Large intestine (tissue), 3 donors: ENCODE measurements around the gene CDKN2B. TPM values are rescaled to one million over a fixed set of nuclear protein-coding genes. Genes with fewer than 3 reads are reported as not detected.

Source experiments
- DNase-seq, 2 donors: peaks; one replicate each; pipeline versions ENCODE4 v3.0.0 to v3.0.0-alpha.2; 2013
- H3K27ac ChIP-seq: one replicate; pipeline ENCODE4 v1.5.1; 2013; ENCODE audit warnings: low read length
- H3K27me3 ChIP-seq: 2 replicates; pipeline ENCODE4 v1.6.1; 2013; ENCODE audit warnings: low read length; ENCODE audit not compliant: control insufficient read depth, insufficient read depth
- H3K36me3 ChIP-seq: 2 replicates; pipeline ENCODE4 v1.6.1; 2013; ENCODE audit warnings: low read length; ENCODE audit not compliant: control insufficient read depth, insufficient read depth
- H3K4me1 ChIP-seq: one replicate; pipeline ENCODE4 v1.6.1; 2013; ENCODE audit warnings: low read length; ENCODE audit not compliant: control insufficient read depth, insufficient read depth
- H3K4me3 ChIP-seq: one replicate; pipeline ENCODE4 v1.5.1; 2013; ENCODE audit warnings: low read length
- H3K9me3 ChIP-seq: one replicate; pipeline ENCODE4 v1.6.1; 2013; ENCODE audit warnings: mild to moderate bottlenecking, low read depth, low read length, moderate library complexity; ENCODE audit not compliant: control insufficient read depth
- WGBS: methylation state at CpG from one replicate; pipeline ENCODE4 v1.1.5; 2013; ENCODE audit warnings: low lambda C conversion rate; ENCODE audit not compliant: insufficient coverage; 5-methylcytosine and 5-hydroxymethylcytosine counted together
- polyA plus RNA-seq: library from polyadenylated mRNA; unstranded; fragments of 120-200 nt; gene quantifications from one replicate; pipeline ENCODE4 v1.2.1, GENCODE V29; 2013

CDKN2B gene
- polyA plus RNA-seq, 1 donor: 21.7 TPM

- Histone ChIP-seq H3K4me1 (no peaks in the 10 kb centered on the region), H3K9me3 (no peaks in the 10 kb centered on the region), H3K4me3 (no peak overlapping the region), H3K36me3 (no peaks in the 10 kb centered on the region), H3K27ac (no peak overlapping the region), H3K27me3 (peaks cover 69% of the 10 kb centered on the region)
- WGBS: no CpG with 5 or more reads among the region's 1 CpG
- DNase-seq: no peak
These were observed 25.6 kb downstream of the CDKN2B start for GRCh38 chr9:21983561-21983935.

GRCh38 chr9:21982861-21983560 is 26.1 kb downstream of the CDKN2B start:
- peaks cover 69% of the 10 kb centered on the region for H3K27me3 ChIP-seq
- H3K9me3 ChIP-seq: no peaks in the 10 kb centered on the region
- H3K4me1 ChIP-seq: no peaks in the 10 kb centered on the region
- 50% methylated on average over 1 of the region's 1 CpG for WGBS
- no peaks in the 10 kb centered on the region for H3K36me3 ChIP-seq
- DNase-seq: no peak
- H3K27ac ChIP-seq: no peak overlapping the region
- H3K4me3 ChIP-seq: no peak overlapping the region

- 33% methylated on average over 1 of the region's 1 CpG for WGBS
- H3K9me3 ChIP-seq: no peaks in the 10 kb centered on the region
- H3K4me1 ChIP-seq: no peaks in the 10 kb centered on the region
- H3K4me3 ChIP-seq: no peak overlapping the region
- H3K27ac ChIP-seq: no peak overlapping the region
- DNase-seq: no peak
- no peaks in the 10 kb centered on the region for H3K36me3 ChIP-seq
- H3K27me3 ChIP-seq: peaks cover 70% of the 10 kb centered on the region
These were observed 26.7 kb downstream of the CDKN2B start for GRCh38 chr9:21982391-21982790.

GRCh38 chr9:21976334-21976875 is 32.7 kb downstream of the CDKN2B start:
- WGBS: 16% methylated on average over 7 of the region's 19 CpGs
- Histone ChIP-seq H3K9me3 (peaks cover 4% of the 10 kb centered on the region), H3K27me3 (peaks cover 88% of the 10 kb centered on the region), H3K27ac (no peak overlapping the region), H3K4me1 (peaks cover 4% of the 10 kb centered on the region), H3K36me3 (no peaks in the 10 kb centered on the region), H3K4me3 (no peak overlapping the region)
- no peak for DNase-seq

- Histone ChIP-seq H3K36me3 (no peaks in the 10 kb centered on the region), H3K9me3 (peaks cover 4% of the 10 kb centered on the region), H3K27ac (no peak overlapping the region), H3K27me3 (peaks cover 92% of the 10 kb centered on the region), H3K4me1 (peaks cover 4% of the 10 kb centered on the region), H3K4me3 (peak overlapping the region; percentile 25)
- DNase-seq: peak in 1 of 2 donors; percentile 57
- WGBS: no CpG with 5 or more reads among the region's 51 CpGs
These were observed 34.2 kb downstream of the CDKN2B start for GRCh38 chr9:21974722-21975409.

- Histone ChIP-seq H3K9me3 (peaks cover 4% of the 10 kb centered on the region), H3K4me3 (no peak overlapping the region), H3K27me3 (peaks cover 92% of the 10 kb centered on the region), H3K36me3 (no peaks in the 10 kb centered on the region), H3K27ac (no peak overlapping the region), H3K4me1 (peaks cover 4% of the 10 kb centered on the region)
- no CpG with 5 or more reads among the region's 21 CpGs for WGBS
- no peak for DNase-seq
These were observed 34.8 kb downstream of the CDKN2B start for GRCh38 chr9:21974343-21974721.

- peaks cover 94% of the 10 kb centered on the region for H3K27me3 ChIP-seq
- no peak overlapping the region for H3K27ac ChIP-seq
- no peak for DNase-seq
- H3K9me3 ChIP-seq: peaks cover 7% of the 10 kb centered on the region
- no peaks in the 10 kb centered on the region for H3K36me3 ChIP-seq
- peaks cover 4% of the 10 kb centered on the region for H3K4me1 ChIP-seq
- no peak overlapping the region for H3K4me3 ChIP-seq
These were observed 36.7 kb downstream of the CDKN2B start for GRCh38 chr9:21972361-21972760.

GRCh38 chr9:21970800-21971640 is 38.1 kb downstream of the CDKN2B start:
- Histone ChIP-seq H3K4me3 (no peak overlapping the region), H3K9me3 (peaks cover 7% of the 10 kb centered on the region), H3K27ac (no peak overlapping the region), H3K36me3 (no peaks in the 10 kb centered on the region), H3K4me1 (peaks cover 4% of the 10 kb centered on the region), H3K27me3 (peaks cover 93% of the 10 kb centered on the region)
- no CpG with 5 or more reads among the region's 45 CpGs for WGBS
- no peak for DNase-seq

GRCh38 chr9:21969951-21970799 is 38.9 kb downstream of the CDKN2B start:
- H3K9me3 ChIP-seq: peaks cover 7% of the 10 kb centered on the region
- H3K27me3 ChIP-seq: peaks cover 93% of the 10 kb centered on the region
- H3K27ac ChIP-seq: no peak overlapping the region
- H3K4me3 ChIP-seq: no peak overlapping the region
- DNase-seq: no peak
- 0% methylated on average over 2 of the region's 24 CpGs for WGBS
- peaks cover 5% of the 10 kb centered on the region for H3K4me1 ChIP-seq
- no peaks in the 10 kb centered on the region for H3K36me3 ChIP-seq
